Fibroblast of skin of right biceps (primary cell): ENCODE measurements around the gene RBMS3.

Experiments used
- DNase-seq: peaks from one replicate; pipeline ENCODE4 v3.0.0-alpha.2; 2013

Gene RBMS3

DNA sequence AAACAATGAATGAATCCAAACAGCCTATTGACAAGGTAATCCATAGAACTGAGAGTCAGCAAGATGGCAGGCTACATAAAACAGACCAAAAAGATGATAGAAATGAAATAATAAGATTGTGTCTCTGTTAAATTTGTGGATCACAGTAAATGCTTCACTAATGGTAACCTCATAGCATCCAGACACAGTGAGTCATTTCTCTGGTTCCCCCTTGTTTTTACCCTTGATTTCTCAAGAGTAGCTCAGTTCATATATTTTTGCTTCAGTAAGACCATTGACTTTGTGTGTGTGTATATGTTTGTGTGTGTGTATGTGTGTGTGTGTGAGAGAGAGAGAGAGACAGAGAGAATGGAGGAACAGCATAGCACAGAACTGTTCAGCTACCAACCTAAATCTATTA, 546.9 kb downstream of the RBMS3 start:
- DNase-seq, result peak; percentile 42

- no peak for DNase-seq
Measured at GRCh38 chr3:29829340-29829739, 548.5 kb downstream of the RBMS3 start.

DNA sequence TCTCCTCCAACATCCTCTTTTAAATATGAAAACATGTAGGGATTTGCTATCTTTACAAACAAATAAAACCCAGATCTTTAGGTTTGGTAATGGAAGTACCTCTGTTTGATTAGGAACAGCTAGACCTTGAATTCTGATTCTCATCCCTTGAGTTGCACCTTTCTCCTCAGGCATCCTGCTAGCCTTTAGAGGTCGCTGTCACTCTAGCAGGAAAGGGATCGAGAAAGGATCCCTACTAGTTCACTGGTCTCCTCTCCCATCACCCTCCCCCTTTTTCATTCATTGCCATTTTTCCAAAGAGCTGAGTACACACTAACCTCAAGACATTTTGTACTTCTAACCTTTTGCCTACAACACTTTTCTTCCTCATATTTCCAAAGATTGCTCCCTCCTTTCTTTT, 569.8 kb downstream of the RBMS3 start:
- no peak for DNase-seq

DNA sequence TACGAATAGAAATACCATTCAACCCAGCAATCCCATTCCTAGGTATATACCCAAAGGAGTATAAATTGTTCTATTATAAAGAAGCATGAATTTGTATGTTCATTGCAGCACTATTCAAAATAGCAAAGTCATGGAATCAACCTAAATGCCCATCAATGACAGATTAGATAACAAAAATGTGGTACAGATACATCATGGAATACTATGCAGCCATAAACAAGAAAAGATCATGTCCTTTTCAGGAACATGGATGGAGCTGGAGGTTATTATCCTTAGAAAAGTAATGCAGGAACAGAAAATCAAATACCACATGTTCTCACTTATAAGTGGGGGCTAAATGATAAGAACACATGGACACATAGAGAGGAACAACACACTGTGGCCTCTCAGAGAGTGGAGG, 571.9 kb downstream of the RBMS3 start:
- no peak for DNase-seq

- no peak for DNase-seq
Measured at GRCh38 chr3:29853841-29854397, 573.0 kb downstream of the RBMS3 start.

DNA sequence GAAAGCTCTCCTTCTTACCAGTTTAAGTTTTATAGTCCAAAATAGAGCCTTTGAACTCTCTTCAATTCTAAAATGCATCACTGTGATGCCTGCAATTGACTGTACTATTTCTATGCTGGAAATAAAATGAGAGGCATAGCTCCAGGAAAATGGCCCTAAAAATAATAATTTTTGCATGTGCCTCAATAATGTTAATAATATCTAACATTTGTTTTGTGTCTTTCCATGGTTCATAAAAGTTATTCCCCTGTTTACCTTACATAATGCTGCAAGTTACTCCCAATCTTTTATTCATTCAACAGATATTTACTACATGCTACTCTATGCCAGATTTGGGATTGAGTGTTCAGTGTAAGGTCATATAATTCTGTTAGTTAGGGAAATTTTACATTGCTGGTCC, 574.0 kb downstream of the RBMS3 start:
- no peak for DNase-seq

- DNase-seq, result no peak
Measured at GRCh38 chr3:29859726-29860270, 578.9 kb downstream of the RBMS3 start.

- DNase-seq, result no peak
Measured at GRCh38 chr3:29864809-29865208, 583.9 kb downstream of the RBMS3 start.

DNA sequence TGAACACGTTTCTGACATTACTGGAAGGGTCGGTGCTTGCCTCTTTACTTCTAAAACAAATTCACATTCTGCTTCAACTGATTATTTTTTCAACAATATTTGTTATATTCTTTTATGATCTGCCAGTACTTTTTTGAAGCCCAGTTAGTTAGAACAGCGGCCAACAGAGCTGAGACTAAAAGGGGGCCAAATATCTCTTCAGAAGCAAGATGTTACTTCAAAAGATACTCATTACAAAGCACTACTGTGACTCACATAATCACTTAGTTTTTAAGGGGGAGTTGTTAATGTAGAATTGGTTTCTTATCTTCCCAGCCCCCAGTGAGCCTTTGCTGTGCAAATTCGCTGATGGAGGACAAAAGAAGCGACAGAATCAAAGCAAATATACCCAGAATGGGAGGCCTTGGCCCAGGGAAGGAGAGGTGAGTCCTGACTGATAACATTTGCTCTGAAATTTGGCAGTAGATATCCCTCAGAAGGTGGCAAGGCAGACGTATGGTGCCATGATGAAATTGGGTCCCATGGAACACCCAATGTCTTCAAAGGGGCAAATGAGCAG, 587.8 kb downstream of the RBMS3 start:
- DNase-seq, result no peak

GRCh38 chr3:29870136-29870535, 589.3 kb downstream of the RBMS3 start:
- DNase-seq, result no peak

DNA sequence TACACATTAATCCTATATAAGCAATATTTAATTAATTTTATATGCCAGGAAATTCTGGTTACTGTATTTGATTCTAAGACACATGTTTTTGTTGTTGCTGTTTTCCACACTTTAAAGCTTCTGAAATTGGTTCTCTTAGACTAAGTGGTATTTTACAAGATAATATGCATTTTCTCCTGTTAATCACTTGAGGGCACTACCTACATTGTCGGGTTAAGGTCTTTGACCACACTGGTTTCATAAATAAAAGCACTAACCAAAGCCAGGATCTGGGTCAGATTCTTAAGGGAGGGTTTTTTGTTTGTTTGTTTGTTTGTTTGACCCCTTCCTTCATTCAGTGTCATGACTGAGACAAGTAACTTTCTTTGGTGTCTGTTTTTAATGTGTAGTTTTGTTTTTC, 590.2 kb downstream of the RBMS3 start:
- DNase-seq, result no peak

GRCh38 chr3:29880809-29881208, 599.9 kb downstream of the RBMS3 start:
- DNase-seq, result no peak

- peak; percentile 57 for DNase-seq
Measured at GRCh38 chr3:29887451-29887850, 606.6 kb downstream of the RBMS3 start.

DNA sequence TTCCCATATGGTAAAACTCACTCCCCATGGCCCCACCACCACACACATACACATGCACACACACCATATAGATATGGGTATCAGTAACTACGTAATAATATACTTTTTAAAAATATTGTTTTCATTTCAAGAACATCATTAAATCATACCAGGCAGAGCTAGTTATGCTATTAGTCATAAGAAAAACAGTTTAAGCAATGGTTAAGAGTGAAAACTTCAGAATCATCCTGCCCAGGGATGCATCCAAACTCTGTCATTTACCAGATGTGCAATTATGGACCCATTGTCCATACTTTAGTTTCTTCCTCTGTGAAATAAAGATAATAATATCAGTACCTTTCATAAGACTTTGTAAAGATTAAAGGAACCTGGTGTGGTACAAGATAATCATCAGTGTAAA, 608.3 kb downstream of the RBMS3 start:
- peak; percentile 67 for DNase-seq

DNA sequence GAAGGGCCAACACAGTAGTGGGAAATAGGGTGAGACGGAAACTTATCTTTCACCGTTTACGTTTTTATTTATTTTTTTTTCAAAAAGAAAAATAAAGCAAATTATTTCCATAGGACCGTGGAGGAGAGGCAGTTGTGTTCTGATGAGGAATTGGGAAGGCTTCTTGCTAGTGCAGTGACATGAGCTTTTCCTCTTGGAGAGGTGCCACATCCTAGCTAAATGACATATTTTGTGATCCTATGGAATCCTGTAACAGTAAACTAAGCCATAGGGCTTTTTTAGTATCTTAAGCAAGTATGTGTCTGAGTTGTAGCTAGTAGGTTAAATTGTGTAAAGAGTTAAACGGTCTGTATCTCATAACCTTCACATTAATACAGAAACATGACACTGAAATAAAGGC, 609.9 kb downstream of the RBMS3 start:
- DNase-seq, result peak; percentile 31

GRCh38 chr3:29892976-29893554, 612.2 kb downstream of the RBMS3 start:
- DNase-seq, result no peak

DNA sequence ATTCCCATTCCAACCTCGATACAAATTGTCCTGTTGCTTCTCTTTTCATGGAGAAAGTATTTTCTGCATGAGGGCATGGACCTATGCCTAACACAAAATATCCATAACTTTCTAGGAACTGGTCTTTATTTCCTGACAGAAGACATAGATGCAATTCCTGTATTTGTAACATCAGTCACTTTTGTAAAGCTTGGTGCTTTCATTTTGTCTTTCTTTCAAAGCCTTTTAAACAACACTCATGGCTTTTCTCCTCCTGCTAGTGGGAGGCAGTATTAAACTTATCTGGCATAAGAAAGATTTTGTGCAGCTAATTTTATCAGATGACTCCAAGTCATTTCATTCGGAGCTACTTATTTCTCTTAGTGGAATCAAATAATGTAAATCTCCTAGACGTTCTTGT, 616.0 kb downstream of the RBMS3 start:
- no peak for DNase-seq

DNA sequence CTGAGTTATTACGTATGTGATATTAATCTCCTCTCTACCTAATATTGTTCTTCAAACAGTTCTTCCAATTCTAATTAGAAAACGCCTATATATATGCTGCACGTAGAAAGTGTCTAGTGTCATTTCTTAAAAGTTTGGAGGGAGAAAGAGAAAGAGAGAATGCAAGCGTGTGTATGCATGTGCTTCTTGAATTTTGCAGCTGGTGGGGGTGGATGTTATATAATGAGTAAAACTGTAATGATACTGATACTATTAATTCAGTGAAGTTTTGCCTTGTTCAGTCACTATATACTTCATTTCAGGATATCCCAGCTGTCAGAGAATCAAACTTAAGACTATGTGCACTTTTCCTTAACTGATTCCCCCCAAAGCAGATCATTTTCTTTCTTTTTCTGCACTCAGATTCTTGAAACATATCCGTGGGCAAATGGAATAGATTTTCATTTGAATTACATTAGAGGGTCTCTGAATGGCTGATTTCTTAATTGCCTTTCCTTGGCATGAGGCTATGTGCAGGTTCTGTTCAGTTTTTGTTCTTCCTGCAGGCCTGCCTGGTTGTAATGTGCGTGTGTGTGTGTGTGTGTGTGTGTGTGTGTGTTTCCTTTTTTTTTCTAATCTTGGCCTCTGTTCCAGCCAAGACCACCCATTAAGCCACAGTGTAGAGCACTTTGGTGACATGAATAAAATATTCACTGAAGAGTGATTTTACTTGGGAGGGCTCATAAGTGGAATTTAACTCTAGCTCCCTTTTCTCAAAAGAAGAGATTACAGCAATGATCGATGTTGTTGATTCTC, 617.5 kb downstream of the RBMS3 start:
- DNase-seq, result peak; percentile 27

DNA sequence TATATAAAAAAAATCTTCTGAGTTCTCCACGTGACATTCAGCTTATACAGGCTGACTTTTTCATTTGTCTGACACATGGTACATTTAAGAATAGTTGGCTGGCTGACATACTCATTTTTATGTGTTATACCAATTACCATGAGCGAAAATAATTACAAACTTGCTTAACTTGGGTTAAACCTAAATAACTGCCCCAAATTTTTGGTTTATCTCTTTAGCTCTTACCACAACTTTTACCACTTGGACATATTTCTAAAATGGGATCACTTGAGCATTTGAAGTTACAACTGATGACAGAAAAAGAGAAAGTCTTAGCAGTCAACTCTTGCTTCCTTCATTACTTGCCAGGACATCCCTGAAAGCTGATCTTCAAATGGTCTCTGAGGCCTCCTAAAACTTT, 618.1 kb downstream of the RBMS3 start:
- peak; percentile 64 for DNase-seq

GRCh38 chr3:29901097-29901496, 620.2 kb downstream of the RBMS3 start:
- no peak for DNase-seq

GRCh38 chr3:29903600-29903999, 622.7 kb downstream of the RBMS3 start:
- DNase-seq, result no peak

GRCh38 chr3:29906906-29907305, 626.0 kb downstream of the RBMS3 start:
- DNase-seq, result no peak

GRCh38 chr3:29912600-29913288, 631.9 kb downstream of the RBMS3 start:
- DNase-seq, result no peak
